Activated B cell treated with CpG ODN at 0.5 μM for 24 hours (primary cell): ENCODE results near the gene ANKS6. TPM values are rescaled to one million over a fixed set of nuclear protein-coding genes. Genes with fewer than 3 reads are reported as not detected.

Source experiments
- ATAC-seq: fragments of 200-7000 bp; cut with Tn5 transposase; one replicate; pipeline ENCODE4 v1.10.0; 2021; ENCODE audit warnings: low read depth, mild to moderate bottlenecking, moderate library complexity
- CTCF ChIA-PET: fragments of 350-600 bp; sonication (Branson Sonifier 250); formaldehyde crosslinking; loops from one replicate; lab custom pipeline; 2021; ENCODE audit warnings: antibody characterized with exemption; lab: Charles Lee
- POLR2A ChIA-PET: fragments of 350-600 bp; sonication (Branson Sonifier 250); formaldehyde crosslinking; loops from one replicate; lab custom pipeline; 2021; ENCODE audit warnings: antibody characterized with exemption; lab: Charles Lee
- DNase-seq: peaks from one replicate; pipeline ENCODE4 v3.0.0; 2022
- H3K27ac Mint-ChIP-seq: one replicate; pipeline ENCODE4 v1.8.0; 2020; ENCODE audit warnings: mixed read lengths
- H3K27me3 Mint-ChIP-seq: one replicate; pipeline ENCODE4 v1.8.0; 2021; ENCODE audit warnings: mixed read lengths
- H3K36me3 Mint-ChIP-seq: one replicate; pipeline ENCODE4 v1.8.0; 2021; ENCODE audit warnings: low read depth, mixed read lengths
- H3K4me1 Mint-ChIP-seq: one replicate; pipeline ENCODE4 v1.8.0; 2021; ENCODE audit warnings: mixed read lengths
- H3K4me3 Mint-ChIP-seq: one replicate; pipeline ENCODE4 v1.8.0; 2020; ENCODE audit warnings: mild to moderate bottlenecking, mixed read lengths
- H3K9me3 Mint-ChIP-seq: one replicate; pipeline ENCODE4 v1.8.0; 2020; ENCODE audit warnings: mixed read lengths
- CTCF ChIP-seq: fragments of 200-600 bp; IDR thresholded peaks from one replicate; pipeline ENCODE4 v1.8.0; 2022; ENCODE audit warnings: antibody characterized with exemption, mild to moderate bottlenecking
- intact Hi-C: fragments of 100-400 bp; cut with micrococcal nuclease; formaldehyde crosslinking; loops from one replicate; pipeline ENCODE4 v1.15.1; 2024
- total RNA-seq: library from RNA; stranded (reverse); gene quantifications from 2 replicates; pipeline ENCODE4 v1.2.3, GENCODE V29; 2022

Gene ANKS6
- total RNA-seq, 1 donor from 2014 or later, result 14.8 TPM

DNA sequence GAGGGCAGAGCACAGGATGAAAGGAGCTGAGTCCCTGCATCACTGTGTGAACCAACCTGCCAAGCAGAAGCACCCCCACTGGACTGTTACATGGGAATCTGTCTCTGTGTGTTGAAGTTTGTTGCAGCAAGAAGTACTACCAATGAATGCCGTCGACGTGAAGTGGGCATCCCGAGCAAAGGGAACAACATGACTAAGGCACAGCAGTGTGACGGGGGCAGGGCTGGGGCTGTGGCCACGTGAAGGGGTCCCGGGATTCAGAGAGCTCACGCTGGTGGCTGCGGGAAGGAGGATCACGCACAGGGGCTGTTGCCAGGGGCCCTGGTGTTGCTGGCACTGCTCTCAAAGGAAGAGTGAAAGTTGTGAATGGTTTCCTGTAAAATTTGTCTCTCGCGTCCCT lies 60.1 kb downstream of the ANKS6 start:
- POLR2A ChIA-PET, result no interaction called here
- DNase-seq (no peak), ATAC-seq (no peak)
- H3K36me3 Mint-ChIP-seq, result peaks cover 56% of the 10 kb centered on the region
- no peaks in the 10 kb centered on the region for H3K27me3 Mint-ChIP-seq
- H3K4me1 Mint-ChIP-seq, result no peaks in the 10 kb centered on the region
- H3K27ac Mint-ChIP-seq, result no peak overlapping the region
- H3K9me3 Mint-ChIP-seq, result peaks cover 9% of the 10 kb centered on the region
- no peak for TF ChIP-seq CTCF
- H3K4me3 Mint-ChIP-seq, result no peak overlapping the region
- CTCF ChIA-PET, result no interaction called here
- intact Hi-C loops, result no loop called here

DNA sequence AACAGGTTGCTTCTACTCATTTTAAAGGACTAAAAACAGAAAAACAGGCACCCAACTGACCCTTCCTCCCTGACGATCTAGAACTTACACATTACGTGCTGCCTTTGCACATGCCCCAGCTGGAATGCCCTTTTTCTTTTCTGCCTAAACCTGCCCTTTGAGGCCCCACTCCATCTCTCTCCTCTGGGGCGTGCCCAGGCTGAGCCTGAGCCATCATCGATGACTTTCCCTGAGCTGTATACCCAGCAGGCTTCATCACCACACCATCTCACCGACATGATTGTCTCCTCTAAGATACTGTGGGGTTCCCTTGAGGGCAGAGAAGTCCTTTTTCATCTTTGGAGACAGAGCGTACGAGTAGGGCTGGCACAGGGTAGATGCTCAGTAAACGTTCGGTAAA lies 63.6 kb downstream of the ANKS6 start:
- Mint-ChIP-seq H3K27ac (no peak overlapping the region), H3K27me3 (no peaks in the 10 kb centered on the region), H3K4me3 (no peak overlapping the region), H3K4me1 (peaks cover 7% of the 10 kb centered on the region), H3K9me3 (no peaks in the 10 kb centered on the region), H3K36me3 (peaks cover 35% of the 10 kb centered on the region)
- POLR2A ChIA-PET, result no interaction called here
- TF ChIP-seq CTCF, result no peak
- ATAC-seq (no peak), DNase-seq (no peak)
- CTCF ChIA-PET, result no interaction called here
- intact Hi-C loops, result no loop called here

GRCh38 chr9:98732091-98732490 lies 64.3 kb downstream of the ANKS6 start:
- intact Hi-C loops, result no loop called here
- no peak for DNase-seq
- ChIA-PET CTCF (no interaction called here), POLR2A (no interaction called here)
- ATAC-seq, result no peak
- no peak for TF ChIP-seq CTCF
- no peak overlapping the region for H3K27ac Mint-ChIP-seq
- no peaks in the 10 kb centered on the region for H3K9me3 Mint-ChIP-seq
- H3K4me3 Mint-ChIP-seq, result no peak overlapping the region
- H3K27me3 Mint-ChIP-seq, result no peaks in the 10 kb centered on the region
- H3K4me1 Mint-ChIP-seq, result peaks cover 12% of the 10 kb centered on the region
- H3K36me3 Mint-ChIP-seq, result peaks cover 30% of the 10 kb centered on the region

- POLR2A ChIA-PET, result no interaction called here
- CTCF ChIA-PET, result no interaction called here
- Mint-ChIP-seq H3K36me3 (peaks cover 17% of the 10 kb centered on the region), H3K27me3 (no peaks in the 10 kb centered on the region), H3K4me1 (peaks cover 22% of the 10 kb centered on the region), H3K27ac (no peak overlapping the region), H3K9me3 (no peaks in the 10 kb centered on the region), H3K4me3 (no peak overlapping the region)
- no peak for DNase-seq
- intact Hi-C loops, result no loop called here
- ATAC-seq, result no peak
- TF ChIP-seq CTCF, result no peak
These were observed 65.5 kb downstream of the ANKS6 start for GRCh38 chr9:98730871-98731270.

- ChIA-PET CTCF (no interaction called here), POLR2A (no interaction called here)
- no peak for TF ChIP-seq CTCF
- Mint-ChIP-seq H3K36me3 (no peaks in the 10 kb centered on the region), H3K4me3 (no peak overlapping the region), H3K27me3 (no peaks in the 10 kb centered on the region), H3K9me3 (peaks cover 3% of the 10 kb centered on the region), H3K4me1 (peaks cover 22% of the 10 kb centered on the region), H3K27ac (no peak overlapping the region)
- intact Hi-C loops, result no loop called here
- no peak for DNase-seq
- no peak for ATAC-seq
These were observed 67.9 kb downstream of the ANKS6 start for GRCh38 chr9:98728500-98728899.
